Measurements from ENCODE around the gene FAM117A.

FAM117A gene

DNA sequence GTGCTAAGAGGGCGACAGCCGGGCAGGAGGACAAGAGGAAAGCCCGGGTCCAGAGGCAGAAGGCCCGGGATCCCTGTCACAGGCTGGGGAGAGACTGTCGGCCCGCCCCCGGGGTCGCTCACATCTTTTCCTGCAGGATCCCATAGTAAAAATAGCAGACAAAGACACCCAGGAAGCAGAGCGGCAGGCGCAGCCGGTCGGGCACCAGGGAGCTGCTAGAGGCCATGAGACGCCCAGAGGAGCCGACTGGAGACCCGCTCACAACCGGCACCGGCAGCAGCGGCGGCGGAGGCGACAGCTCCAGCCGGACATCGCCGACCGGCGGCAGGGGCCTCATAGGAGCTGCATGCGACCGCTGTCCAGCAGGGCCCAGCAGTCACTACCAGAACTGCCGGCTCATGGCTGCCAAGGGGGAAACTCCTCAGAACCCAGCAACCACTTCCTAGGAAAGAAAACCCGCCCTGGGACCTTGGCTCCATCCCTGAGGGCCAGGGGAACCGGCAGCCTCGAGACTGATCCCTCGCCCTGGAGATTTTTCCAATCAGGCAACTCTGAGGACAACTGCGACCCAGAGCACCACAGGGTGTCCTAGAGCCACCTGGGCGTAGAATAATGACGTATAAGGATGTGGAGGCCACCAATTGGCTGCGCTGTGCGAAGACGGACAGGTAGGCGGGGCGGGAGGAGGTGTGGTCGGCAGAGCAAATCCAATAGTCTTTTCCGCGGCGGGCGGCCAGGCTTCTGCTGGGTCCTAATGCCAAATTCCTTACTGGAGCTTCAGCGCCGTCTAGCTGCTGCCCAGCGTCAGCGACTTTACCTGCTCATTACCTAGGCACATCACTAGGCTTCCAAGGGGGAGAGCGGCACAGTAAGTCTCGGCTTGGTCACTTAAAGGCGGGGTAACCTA lies 56.1 kb downstream of the FAM117A start, which contains the start of gene SLC35B1:
Gene SLC35B1 (minus strand): TSS at position 357 of the 907 bp plus-strand sequence. CDS start 131 bp downstream, at position 226.
- DNase-seq (ENCODE audit: low spot score): peak; percentile 100

GRCh38 chr17:49707246-49707607 lies 56.7 kb downstream of the FAM117A start:
- no peak for DNase-seq (ENCODE audit: low spot score)

- DNase-seq (ENCODE audit: low spot score): no peak
Observed at GRCh38 chr17:49705254-49705653, 58.7 kb downstream of the FAM117A start.

DNA sequence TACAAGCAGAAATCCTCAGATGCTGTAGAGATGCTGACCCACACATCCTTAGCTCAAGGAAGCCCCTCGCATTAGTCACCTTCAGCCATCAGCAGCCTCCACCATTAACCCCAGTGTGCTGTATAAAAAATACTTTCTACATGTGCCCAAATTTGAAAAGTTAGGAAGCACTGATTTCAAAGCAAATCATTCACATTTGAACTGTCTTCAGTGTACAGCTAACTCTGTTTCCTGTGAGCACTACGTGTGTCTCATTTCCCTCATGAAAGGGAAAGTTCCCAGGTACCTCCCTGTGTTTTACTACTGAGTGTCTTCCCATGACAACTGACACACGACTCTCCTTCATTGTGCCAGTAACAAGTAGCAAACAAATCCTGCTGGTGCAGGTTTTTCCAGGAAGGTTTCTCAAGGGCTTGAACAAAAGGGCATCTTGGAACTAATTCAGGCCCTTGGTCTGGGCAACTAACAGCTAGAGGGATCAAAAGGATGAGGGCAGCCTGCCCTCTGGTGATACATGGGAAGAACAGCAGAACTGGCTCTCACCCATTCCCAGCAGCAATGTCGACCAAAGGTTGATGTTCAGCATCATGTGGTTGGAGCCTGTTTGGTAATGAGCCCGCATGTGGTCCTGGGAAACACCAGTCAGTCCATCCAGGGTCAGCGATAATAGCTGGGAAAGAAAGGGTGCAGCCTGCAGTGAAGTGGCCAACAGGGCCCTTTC lies 60.2 kb downstream of the FAM117A start:
- DNase-seq (ENCODE audit: low spot score): peak; percentile 72

DNA sequence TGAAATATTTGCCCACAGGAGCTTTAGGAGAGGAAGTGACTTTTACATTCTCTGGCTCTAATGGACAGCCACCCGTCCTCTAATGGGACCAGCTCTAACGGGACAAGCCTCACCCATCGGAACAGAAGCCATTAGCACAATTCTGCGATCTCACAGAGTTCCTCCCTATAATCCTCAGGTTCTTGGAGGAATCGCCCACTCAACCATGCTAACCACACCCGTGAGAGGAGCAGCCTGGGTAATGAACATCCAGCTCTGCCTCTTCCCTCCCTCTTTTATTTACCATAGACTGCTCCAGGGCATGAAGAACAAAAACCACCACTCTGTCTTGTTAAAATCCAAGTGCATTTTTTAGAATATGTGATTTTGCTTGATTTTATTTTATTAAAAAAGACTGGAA lies 63.0 kb downstream of the FAM117A start:
- DNase-seq (ENCODE audit: low spot score): no peak

DNA sequence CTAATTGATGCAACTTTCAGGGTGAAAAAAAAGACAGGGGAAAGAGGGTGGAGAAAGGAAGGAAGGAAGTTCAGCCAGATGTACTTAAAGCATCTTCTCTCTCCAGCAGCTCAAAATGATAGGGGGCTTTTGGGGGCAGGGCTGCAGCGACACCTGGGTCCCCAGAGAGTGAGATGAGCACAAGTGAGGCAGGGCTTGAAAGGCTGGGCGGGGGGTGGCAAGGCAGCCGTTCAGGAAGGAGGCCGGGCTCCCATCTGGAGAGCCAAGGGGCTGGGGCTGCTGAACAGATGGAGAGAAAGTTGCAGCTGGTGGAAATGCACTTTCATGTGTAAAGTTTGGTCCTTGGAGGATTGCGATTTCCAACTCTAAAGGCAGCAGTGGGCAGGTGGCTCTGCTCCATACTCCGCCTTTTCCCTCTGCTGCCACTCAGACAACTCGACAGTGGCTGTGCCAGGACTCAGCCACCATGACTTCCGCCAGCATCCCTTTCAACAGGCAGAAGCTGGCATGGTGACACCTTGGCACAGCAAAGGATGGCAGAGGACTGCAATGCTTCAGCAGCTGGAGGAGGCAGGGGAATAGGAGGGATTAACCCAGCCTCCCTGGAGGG lies 63.9 kb downstream of the FAM117A start:
- DNase-seq (ENCODE audit: low spot score): no peak

DNA sequence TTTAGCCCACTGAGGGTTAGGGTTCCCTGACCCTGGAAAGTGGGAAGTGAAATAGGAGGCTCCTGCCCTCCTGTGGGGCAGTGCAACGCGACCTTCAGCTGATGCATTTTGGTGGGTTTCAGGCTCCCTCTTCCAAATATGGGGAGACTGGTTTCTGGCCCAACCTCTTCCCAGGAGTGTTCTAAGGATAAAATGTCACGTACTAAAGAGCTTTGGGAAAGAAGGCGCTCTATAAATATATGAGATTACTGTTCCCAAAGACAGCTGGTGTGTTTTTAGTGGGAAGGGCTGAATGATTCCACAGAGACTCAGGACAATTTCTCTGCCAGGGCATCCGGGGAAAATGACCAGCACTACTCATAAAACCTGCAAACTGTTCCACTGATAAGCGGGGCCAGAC lies 65.9 kb downstream of the FAM117A start:
- no peak for DNase-seq (ENCODE audit: low spot score)

- no peak for DNase-seq (ENCODE audit: low spot score)
Observed at GRCh38 chr17:49696233-49696761, 67.6 kb downstream of the FAM117A start.

GRCh38 chr17:49695698-49696232 lies 68.2 kb downstream of the FAM117A start:
- DNase-seq (ENCODE audit: low spot score): no peak

- peak; percentile 81 for DNase-seq (ENCODE audit: low spot score)
Observed at GRCh38 chr17:49694847-49695697, 68.9 kb downstream of the FAM117A start.

- DNase-seq (ENCODE audit: low spot score): no peak
Observed at GRCh38 chr17:49692751-49693150, 71.2 kb downstream of the FAM117A start.

- DNase-seq (ENCODE audit: low spot score): no peak
Observed at GRCh38 chr17:49691677-49692191, 72.2 kb downstream of the FAM117A start.

GRCh38 chr17:49691086-49691676 lies 72.8 kb downstream of the FAM117A start:
- no peak for DNase-seq (ENCODE audit: low spot score)

DNA sequence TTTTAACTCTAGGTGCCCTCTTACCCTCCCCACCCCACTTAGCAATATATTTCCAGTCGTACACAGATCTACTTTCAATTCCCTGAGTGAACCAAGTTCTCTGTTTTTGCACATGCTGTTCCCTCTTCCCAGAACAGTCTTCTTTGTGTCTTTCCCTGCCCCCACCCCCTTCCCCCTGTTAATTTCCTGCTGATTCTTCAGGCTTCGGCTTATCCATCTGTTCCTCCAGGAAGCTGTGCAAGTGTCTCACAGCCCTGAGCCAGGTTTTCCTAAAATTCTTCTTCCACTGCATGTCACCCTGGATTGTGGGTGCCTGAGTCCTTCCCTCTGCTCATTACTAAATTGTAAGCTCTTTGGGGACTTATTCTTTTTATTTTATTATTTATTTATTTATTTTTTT lies 73.7 kb downstream of the FAM117A start:
- peak; percentile 62 for DNase-seq (ENCODE audit: low spot score)

DNA sequence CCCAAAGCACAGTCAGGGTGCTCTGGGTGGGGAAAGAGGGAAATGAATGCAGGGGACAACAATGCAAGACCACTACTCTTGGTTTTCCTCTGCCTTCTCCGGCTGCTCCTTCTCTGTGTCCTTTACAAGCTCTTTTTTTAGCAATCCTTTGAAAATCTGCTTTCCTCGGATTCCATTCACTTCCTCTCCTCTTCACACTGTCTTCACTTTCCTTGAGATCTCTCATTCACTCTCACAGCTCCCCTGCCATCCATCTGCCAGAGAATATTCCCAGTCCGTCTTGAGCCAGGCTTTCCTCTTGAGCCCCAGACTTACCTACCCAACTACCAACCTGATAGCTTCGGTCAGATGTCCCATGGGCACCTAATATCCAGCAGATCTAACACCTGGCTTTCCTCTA lies 75.1 kb downstream of the FAM117A start:
- no peak for DNase-seq (ENCODE audit: low spot score)

DNA sequence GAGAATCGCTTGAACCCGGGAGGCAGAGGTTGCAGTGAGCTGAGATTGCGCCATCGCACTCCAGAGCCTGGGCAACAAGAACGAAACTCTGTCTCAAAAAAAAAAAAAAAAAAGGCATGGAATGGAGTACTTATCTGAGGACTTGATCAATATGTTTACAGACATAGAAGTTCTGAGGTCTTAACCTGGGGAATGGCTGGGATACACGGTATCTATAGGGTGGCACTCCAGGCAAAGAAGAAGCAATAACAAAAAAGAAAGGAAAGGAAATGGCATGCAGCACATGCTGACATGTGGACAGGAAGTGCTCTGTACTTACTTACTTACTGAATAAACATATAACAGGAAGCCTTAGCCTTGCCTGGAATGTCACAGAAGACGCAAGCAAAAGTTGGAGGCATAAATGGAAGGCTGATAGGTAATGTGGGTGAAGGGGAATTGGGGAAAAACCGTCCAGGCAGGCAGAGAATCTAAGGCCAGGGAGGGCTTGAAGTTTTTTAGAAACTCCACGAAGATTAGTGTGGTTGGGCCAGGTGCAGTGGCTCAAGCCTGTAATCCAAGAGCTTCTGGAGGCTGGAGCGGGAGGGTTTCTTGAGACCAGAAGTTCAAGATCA lies 75.9 kb downstream of the FAM117A start:
- no peak for DNase-seq (ENCODE audit: low spot score)

GRCh38 chr17:49681106-49681979 lies 82.6 kb downstream of the FAM117A start:
- DNase-seq (ENCODE audit: low spot score): no peak

DNA sequence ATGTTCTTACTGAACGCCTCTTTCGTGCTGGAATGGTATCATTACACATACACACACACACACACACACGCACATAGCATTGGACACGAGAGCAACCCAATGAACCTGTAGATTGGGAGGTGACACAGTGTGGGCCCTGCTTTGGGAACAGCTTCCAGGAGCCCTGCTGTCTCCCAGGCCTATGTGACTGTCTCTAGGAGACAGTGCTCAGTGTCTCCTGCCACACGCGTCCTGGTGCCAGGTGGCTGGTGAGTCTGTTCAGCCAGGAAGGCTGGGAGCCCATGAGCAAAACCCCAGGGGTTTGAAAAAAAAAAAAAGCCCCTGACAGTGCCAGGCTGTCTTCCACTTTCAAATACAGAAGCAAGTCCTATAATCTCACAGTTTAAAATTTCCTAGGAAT lies 83.6 kb downstream of the FAM117A start:
- peak; percentile 77 for DNase-seq (ENCODE audit: low spot score)
